Endothelial cell of umbilical vein (primary cell): ENCODE measurements around the gene REM2.

ENCODE experiments used
- CTCF ChIP-seq, 2 donors: IDR thresholded peaks; 1 replicate in 1 of 2; 2 replicates in 1 of 2; pipeline ENCODE4 v1.5.1; 2011; ENCODE audit warnings: low read length in 2 of 2, mild to moderate bottlenecking in 2 of 2, moderate library complexity in 2 of 2, control low read depth in 1 of 2, inconsistent platforms in 1 of 2, low read depth in 1 of 2; ENCODE audit not compliant: insufficient read depth in 1 of 2; ENCODE audit errors: extremely low read depth in 1 of 2
- FOS ChIP-seq: IDR thresholded peaks from 2 replicates; pipeline ENCODE4 v1.6.1; 2011; ENCODE audit warnings: mild to moderate bottlenecking, low read length, moderate library complexity, borderline replicate concordance; ENCODE audit not compliant: insufficient read depth
- GATA2 ChIP-seq: IDR thresholded peaks from 2 replicates; pipeline ENCODE4 v1.7.0; 2011; ENCODE audit warnings: low read depth, mild to moderate bottlenecking, moderate library complexity, mixed read lengths, low read length; ENCODE audit not compliant: insufficient read length, insufficient read depth
- MAX ChIP-seq: IDR thresholded peaks from 2 replicates; pipeline ENCODE4 v1.6.1; 2011; ENCODE audit not compliant: insufficient read depth, insufficient read length
- POLR2A ChIP-seq: IDR thresholded peaks from 2 replicates; pipeline ENCODE4 v1.6.1; 2012; ENCODE audit warnings: low read depth, mild to moderate bottlenecking, control low read depth, low read length
- POLR2AphosphoS5 ChIP-seq: IDR thresholded peaks from 2 replicates; pipeline ENCODE4 v1.6.1; 2012; ENCODE audit warnings: low read depth, mild to moderate bottlenecking, control low read depth, low read length, moderate library complexity; ENCODE audit not compliant: insufficient read depth

DNA sequence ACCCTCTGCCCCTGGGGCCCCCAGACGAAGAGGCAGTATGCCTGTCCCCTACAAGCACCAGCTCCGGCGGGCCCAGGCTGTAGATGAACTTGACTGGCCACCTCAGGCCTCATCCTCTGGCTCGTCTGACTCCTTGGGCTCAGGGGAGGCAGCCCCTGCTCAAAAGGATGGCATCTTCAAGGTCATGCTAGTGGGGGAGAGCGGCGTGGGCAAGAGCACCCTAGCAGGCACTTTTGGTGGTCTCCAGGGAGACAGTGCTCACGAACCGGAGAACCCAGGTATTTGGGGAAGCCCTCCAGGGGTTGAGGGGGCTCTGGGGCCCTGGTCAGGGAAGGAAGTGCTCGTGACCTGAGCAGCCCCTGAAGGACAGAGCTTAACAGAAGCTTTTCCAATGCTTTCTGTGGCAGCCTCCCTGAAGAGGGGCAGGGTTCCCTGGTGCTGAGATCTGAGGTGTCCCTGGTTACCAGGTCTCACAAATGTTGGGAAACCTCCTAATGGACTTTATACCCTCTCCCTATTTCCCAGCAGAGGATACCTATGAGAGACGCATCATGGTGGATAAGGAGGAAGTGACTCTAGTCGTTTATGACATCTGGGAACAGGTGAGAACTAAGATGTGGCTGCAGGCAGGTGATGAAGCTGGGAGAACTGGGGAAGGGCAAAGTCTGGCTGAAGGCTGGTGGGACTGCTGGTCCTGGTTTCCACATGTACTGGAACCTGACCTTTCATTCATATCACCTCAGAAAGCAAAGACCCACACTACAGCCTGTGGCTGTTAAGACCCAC lies 1.9 kb downstream of the REM2 start:
- TF ChIP-seq CTCF (IDR thresholded peaks at IDR 0.05; ENCODE audit: extremely low read depth in 1 of 2, insufficient read depth in 1 of 2, low read depth in 1 of 2, low read length in 2 of 2): no peak
- TF ChIP-seq POLR2AphosphoS5: no peak
- no peak for TF ChIP-seq GATA2
- no peak for TF ChIP-seq MAX
- no peak for TF ChIP-seq POLR2A
- TF ChIP-seq FOS: no peak
